Measurements from ENCODE around the gene CAPN1. TPM values are rescaled to one million over a fixed set of nuclear protein-coding genes. Genes with fewer than 3 reads are reported as not detected.

CAPN1 gene
- total RNA-seq, 3 donors from 2014 or later = 65.5 to 86.2 (median 81.9) TPM

Other genes with a start within 250 kb of the CAPN1 start
- gene GPHA2, start 246.0 kb upstream of the CAPN1 start, total RNA-seq = not detected
- not detected for gene MAJIN, start 209.8 kb upstream of the CAPN1 start, total RNA-seq
- gene BATF2, start 185.0 kb upstream of the CAPN1 start, total RNA-seq = under 1 TPM in 1 of 3 donors, not detected in 2; 0.33 TPM
- gene ARL2, start 167.8 kb upstream of the CAPN1 start, total RNA-seq = 100 to 1,000 TPM in 2 of 3 donors, 10 to 100 TPM in 1; 84.9 to 104 (median 104) TPM
- gene SNX15, start 154.5 kb upstream of the CAPN1 start, total RNA-seq = 10 to 100 TPM; 11.5 to 13.5 (median 12.5) TPM
- 10 to 100 TPM; 12.5 to 19.1 (median 15.2) TPM for gene SAC3D1, start 140.7 kb upstream of the CAPN1 start, total RNA-seq
- gene NAALADL1, start 123.4 kb upstream of the CAPN1 start, total RNA-seq = 1 to 10 TPM; 5.4 to 8.2 (median 7.7) TPM
- gene CDCA5, start 97.9 kb upstream of the CAPN1 start, total RNA-seq = 10 to 100 TPM; 26.4 to 37.1 (median 35.1) TPM
- 10 to 100 TPM; 36.5 to 37.1 (median 36.6) TPM for gene ZFPL1, start 97.7 kb upstream of the CAPN1 start, total RNA-seq
- gene VPS51, start 85.7 kb upstream of the CAPN1 start, total RNA-seq = 100 to 1,000 TPM; 161 to 165 (median 161) TPM
- gene TM7SF2, start 70.1 kb upstream of the CAPN1 start, total RNA-seq = 10 to 100 TPM; 18.4 to 19.4 (median 18.7) TPM
- gene ZNHIT2, start 64.2 kb upstream of the CAPN1 start, total RNA-seq = 10 to 100 TPM; 25.9 to 28.1 (median 26.2) TPM
- gene FAU, start 59.8 kb upstream of the CAPN1 start, total RNA-seq = 1,000 to 10,000 TPM; 1,673 to 1,831 (median 1,724) TPM
- gene MRPL49, start 59.6 kb upstream of the CAPN1 start, total RNA-seq = 100 to 1,000 TPM; 102 to 110 (median 104) TPM
- gene SYVN1, start 47.4 kb upstream of the CAPN1 start, total RNA-seq = 10 to 100 TPM; 36.8 to 51.5 (median 47.2) TPM
- gene SPDYC, start 11.7 kb upstream of the CAPN1 start, total RNA-seq = not detected
- 10 to 100 TPM; 49.2 to 64.7 (median 57.6) TPM for gene POLA2, start 80.0 kb downstream of the CAPN1 start, total RNA-seq
- 1 to 10 TPM; 1.3 to 1.9 (median 1.6) TPM for gene CDC42EP2, start 132.9 kb downstream of the CAPN1 start, total RNA-seq
- gene DPF2, start 151.9 kb downstream of the CAPN1 start, total RNA-seq = 10 to 100 TPM; 56.7 to 59.1 (median 58.0) TPM
- under 1 TPM; 0.46 to 0.66 (median 0.50) TPM for gene TIGD3, start 172.8 kb downstream of the CAPN1 start, total RNA-seq
- 10 to 100 TPM in 1 of 3 donors, 1 to 10 TPM in 2; 7.0 to 11.1 (median 9.5) TPM for gene SLC25A45, start 200.7 kb downstream of the CAPN1 start, total RNA-seq
- 10 to 100 TPM; 43.0 to 49.2 (median 44.9) TPM for gene FRMD8, start 204.7 kb downstream of the CAPN1 start, total RNA-seq
- gene NEAT1, start 240.9 kb downstream of the CAPN1 start, total RNA-seq = 100 to 1,000 TPM in 2 of 3 donors, 10 to 100 TPM in 1; 95.5 to 136 (median 123) TPM